ENCODE results near the gene PDHX.

DNA sequence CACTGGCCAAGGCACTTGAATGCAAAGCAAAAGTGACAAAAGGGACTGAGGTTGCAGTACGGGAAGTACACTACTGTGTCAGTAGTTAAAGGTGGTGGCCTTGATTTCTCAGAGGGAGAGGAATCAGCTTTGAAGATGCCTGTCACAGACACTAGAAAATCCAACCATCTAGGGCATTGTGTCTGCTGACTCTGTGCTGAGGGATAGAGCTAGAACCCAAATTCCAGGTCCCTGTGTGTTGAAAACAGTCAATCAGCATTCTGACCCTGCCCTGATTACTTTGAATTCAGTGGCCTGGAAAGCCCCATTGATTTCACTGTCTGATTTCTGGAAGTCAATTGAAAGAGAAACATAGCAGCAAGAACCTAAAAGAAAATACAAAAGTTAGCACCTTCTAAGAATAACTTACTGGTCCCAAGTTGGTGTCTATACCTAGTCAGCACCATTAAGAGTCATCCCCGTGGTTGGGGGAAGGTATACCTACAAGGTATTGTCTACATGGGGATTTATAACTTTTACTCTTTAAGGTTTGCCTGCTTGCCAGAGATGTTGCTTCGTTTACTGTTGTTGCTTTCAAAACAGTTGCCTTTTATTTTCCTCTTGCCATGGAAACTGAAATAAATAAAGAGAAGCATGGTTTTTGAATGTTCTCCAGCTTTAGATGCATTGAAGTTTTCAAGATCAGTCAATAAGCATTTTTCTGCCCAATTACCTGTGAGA lies 97.3 kb downstream of the PDHX start:
- TF ChIP-seq, protein P1, sequence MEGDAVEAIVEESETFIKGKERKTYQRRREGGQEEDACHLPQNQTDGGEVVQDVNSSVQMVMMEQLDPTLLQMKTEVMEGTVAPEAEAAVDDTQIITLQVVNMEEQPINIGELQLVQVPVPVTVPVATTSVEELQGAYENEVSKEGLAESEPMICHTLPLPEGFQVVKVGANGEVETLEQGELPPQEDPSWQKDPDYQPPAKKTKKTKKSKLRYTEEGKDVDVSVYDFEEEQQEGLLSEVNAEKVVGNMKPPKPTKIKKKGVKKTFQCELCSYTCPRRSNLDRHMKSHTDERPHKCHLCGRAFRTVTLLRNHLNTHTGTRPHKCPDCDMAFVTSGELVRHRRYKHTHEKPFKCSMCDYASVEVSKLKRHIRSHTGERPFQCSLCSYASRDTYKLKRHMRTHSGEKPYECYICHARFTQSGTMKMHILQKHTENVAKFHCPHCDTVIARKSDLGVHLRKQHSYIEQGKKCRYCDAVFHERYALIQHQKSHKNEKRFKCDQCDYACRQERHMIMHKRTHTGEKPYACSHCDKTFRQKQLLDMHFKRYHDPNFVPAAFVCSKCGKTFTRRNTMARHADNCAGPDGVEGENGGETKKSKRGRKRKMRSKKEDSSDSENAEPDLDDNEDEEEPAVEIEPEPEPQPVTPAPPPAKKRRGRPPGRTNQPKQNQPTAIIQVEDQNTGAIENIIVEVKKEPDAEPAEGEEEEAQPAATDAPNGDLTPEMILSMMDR (IDR thresholded peaks at IDR 0.05; ENCODE audit: insufficient read depth, low read depth, low read length), result no peak
- TF ChIP-seq EZH2 (IDR thresholded peaks at IDR 0.05; ENCODE audit: insufficient read depth, low read length), result no peak
